Heart left ventricle (tissue), 16 donors: ENCODE results near the gene TNNT1. TPM values are rescaled to one million over a fixed set of nuclear protein-coding genes. Genes with fewer than 3 reads are reported as not detected.

Experiments
- ATAC-seq, 4 donors: fragments of 200-7000 bp; cut with Tn5 transposase; one replicate each; pipeline ENCODE4 v1.9.1; 2020 to 2022; ENCODE audit warnings: moderate library complexity in 4 of 4, mild to moderate bottlenecking in 3 of 4, moderate number of reproducible peaks in 1 of 4
- DNase-seq, 5 donors: peaks; one replicate each; pipeline ENCODE4 v3.0.0-alpha.2; 2020
- H3K27ac ChIP-seq, 12 donors: fragments of 200-600 bp; sonication (generic) in 4 of 12; one replicate each; pipeline versions ENCODE4 v1.5.0 to v1.8.0; 2016 to 2022; ENCODE audit warnings: mild to moderate bottlenecking in 2 of 12
- H3K27me3 ChIP-seq, 9 donors: fragments of 200-600 bp; sonication (generic) in 2 of 9; one replicate each; pipeline versions ENCODE4 v1.5.1 to v1.8.0; 2016 to 2022; ENCODE audit warnings: mild to moderate bottlenecking in 3 of 9
- H3K36me3 ChIP-seq, 9 donors: fragments of 200-600 bp; sonication (generic) in 2 of 9; one replicate each; pipeline versions ENCODE4 v1.5.0 to v1.8.0; 2018 to 2022; ENCODE audit warnings: mild to moderate bottlenecking in 2 of 9
- H3K4me1 ChIP-seq, 12 donors: fragments of 200-600 bp; sonication (generic) in 4 of 12; one replicate each; pipeline versions ENCODE4 v1.5.0 to v1.8.0; 2016 to 2022; ENCODE audit warnings: mild to moderate bottlenecking in 3 of 12
- H3K4me3 ChIP-seq, 12 donors: fragments of 200-600 bp; sonication (generic) in 4 of 12; one replicate each; pipeline versions ENCODE4 v1.5.0 to v1.8.0; 2017 to 2022; ENCODE audit warnings: mild to moderate bottlenecking in 9 of 12, moderate library complexity in 4 of 12
- H3K9me3 ChIP-seq, 12 donors: fragments of 200-600 bp; sonication (generic) in 4 of 12; one replicate each; pipeline versions ENCODE4 v1.5.0 to v1.8.0; 2016 to 2022; ENCODE audit warnings: mild to moderate bottlenecking in 1 of 12
- POLR2A ChIP-seq, 2 donors: fragments of 450-650 bp; IDR thresholded peaks; one replicate each; pipeline ENCODE4 v1.6.1; 2017; ENCODE audit warnings: antibody characterized with exemption in 2 of 2, mild to moderate bottlenecking in 2 of 2, moderate library complexity in 2 of 2
- WGBS, 4 donors: extraction: QIAGEN DNeasy Blood & Tissue Kit in 2 of 4; methylation state at CpG; one replicate each; pipeline versions ENCODE4 v1.1.5 to v1.1.7; 2013 to 2018; 5-methylcytosine and 5-hydroxymethylcytosine counted together
- intact Hi-C, 10 donors: fragments of 100-400 bp; cut with DNase I; formaldehyde crosslinking; loops; one replicate each; pipeline versions ENCODE4 v1.11.1 to v1.14.2; 2022
- polyA plus RNA-seq, 2 donors: library from polyadenylated mRNA; stranded (reverse); fragments of 200-250 nt; gene quantifications; one replicate each; pipeline ENCODE4 v1.2.3, GENCODE V29; 2013
- total RNA-seq, 9 donors: library from RNA; depleted of rRNA in 2 of 9; stranded (reverse); fragments of >200 nt in 2 of 9; fragmentation: NEBNext Ultra II Directional in 3 of 9; extraction: Animal tissue kit (Norgen Biotek cat#: 25700) in 3 of 9; gene quantifications; one replicate each; pipeline versions ENCODE4 v1.1.0 to v1.2.4, GENCODE V29; 2016 to 2023
- TF ChIP-seq, protein P1 (sequence below), 12 donors: fragments of 200-600 bp; sonication (generic) in 4 of 12; IDR thresholded peaks; one replicate each; pipeline versions ENCODE4 v1.5.0 to v1.8.0; 2018 to 2022; ENCODE audit warnings: antibody characterized with exemption in 12 of 12, mild to moderate bottlenecking in 5 of 12
- donor health status: ischemic (EF 13 %, LVEDD 7.1; RV severe dilation, severe dysfunction).
- donor health status: healthy with polysubstance abuse.
- donor health status: DM: no; HTN: yes; CAD: no.
- donor health status: DM: no; HTN: no; CAD: no.
- donor health status: ischemic (EF 25% LVEDD 6.9; RV normal size, moderate dysfunction).
- donor health status: ischemic (EF 25% LVEDD 5.7; RV mildly dilated, moderate dysfunction).
- donor health status: healthy.
- donor health status: DM: yes; HTN: yes; CAD: no.
- donor health status: ischemic (EF 35%, LVEDD 5.7; RV mildly dilated, moderate dysfunction).
- donor health status: nonischemic (EF 11% LVEDD 7.7; RV severe dilation, severe dysfunction).
- donor health status: DM: yes; HTN: yes; CAD: no.
- donor health status: PGD.
- donor health status: ischemic (EF 29% LVEDD 5.4; RV normal size, mild dysfunction).
- donor health status: nonischemic (EF 23%, LVEDD 6.1; RV moderate dilation, normal function).

TNNT1 gene
- total and polyA plus RNA-seq, 11 donors, result 18.7 to 264 (median 58.6) TPM

GRCh38 chr19:55105237-55105636, 43.8 kb downstream of the TNNT1 start:
- WGBS, 4 donors, result 84 to 94% (median 87%) methylated on average over 2 of the region's 2 CpGs
- intact Hi-C loops, result no loop called here

DNA sequence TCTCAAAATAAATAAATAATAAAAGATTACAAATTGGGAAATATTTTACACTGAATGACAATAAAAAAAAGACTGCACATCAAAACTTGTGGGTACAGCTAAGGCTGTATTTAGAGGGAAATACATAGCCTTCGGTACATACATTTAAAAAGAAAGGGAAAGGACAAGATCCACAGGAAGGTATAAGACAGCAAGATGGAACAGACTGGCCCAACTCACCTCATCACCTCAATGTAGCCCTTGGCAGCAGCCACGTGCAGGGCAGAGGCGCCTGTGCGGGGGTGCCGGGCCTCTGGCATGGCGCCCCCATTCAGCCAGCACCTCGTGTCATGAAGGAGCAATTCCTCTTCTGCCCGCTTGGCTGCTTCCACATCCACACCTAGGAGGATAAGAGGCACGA, 45.8 kb downstream of the TNNT1 start:
- 85 to 95% (median 93%) methylated on average over 9 of the region's 9 CpGs for WGBS, 4 donors
- H3K27me3 ChIP-seq, result no peaks in the 10 kb centered on the region
- TF ChIP-seq, protein P1, sequence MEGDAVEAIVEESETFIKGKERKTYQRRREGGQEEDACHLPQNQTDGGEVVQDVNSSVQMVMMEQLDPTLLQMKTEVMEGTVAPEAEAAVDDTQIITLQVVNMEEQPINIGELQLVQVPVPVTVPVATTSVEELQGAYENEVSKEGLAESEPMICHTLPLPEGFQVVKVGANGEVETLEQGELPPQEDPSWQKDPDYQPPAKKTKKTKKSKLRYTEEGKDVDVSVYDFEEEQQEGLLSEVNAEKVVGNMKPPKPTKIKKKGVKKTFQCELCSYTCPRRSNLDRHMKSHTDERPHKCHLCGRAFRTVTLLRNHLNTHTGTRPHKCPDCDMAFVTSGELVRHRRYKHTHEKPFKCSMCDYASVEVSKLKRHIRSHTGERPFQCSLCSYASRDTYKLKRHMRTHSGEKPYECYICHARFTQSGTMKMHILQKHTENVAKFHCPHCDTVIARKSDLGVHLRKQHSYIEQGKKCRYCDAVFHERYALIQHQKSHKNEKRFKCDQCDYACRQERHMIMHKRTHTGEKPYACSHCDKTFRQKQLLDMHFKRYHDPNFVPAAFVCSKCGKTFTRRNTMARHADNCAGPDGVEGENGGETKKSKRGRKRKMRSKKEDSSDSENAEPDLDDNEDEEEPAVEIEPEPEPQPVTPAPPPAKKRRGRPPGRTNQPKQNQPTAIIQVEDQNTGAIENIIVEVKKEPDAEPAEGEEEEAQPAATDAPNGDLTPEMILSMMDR (IDR thresholded peaks at IDR 0.05), result no peak
- TF ChIP-seq POLR2A (IDR thresholded peaks at IDR 0.05), result no peak
- H3K4me1 ChIP-seq, result peaks cover 0 to 29% (median 19%) of the 10 kb centered on the region in 12 donors
- DNase-seq (no peak), ATAC-seq (no peak)
- intact Hi-C loops, result no loop called here
- peaks cover 2 to 83% (median 60%) of the 10 kb centered on the region in 9 donors for H3K36me3 ChIP-seq
- H3K27ac ChIP-seq, result no peak overlapping the region
- H3K9me3 ChIP-seq, result peaks cover 0 to 9% (median 0%) of the 10 kb centered on the region in 12 donors
- H3K4me3 ChIP-seq, result no peak overlapping the region

More at GRCh38 chr19:55105237-55105636, 43.8 kb downstream of the TNNT1 start:
- ATAC-seq (no peak), DNase-seq (no peak)
- H3K9me3 ChIP-seq, result peaks cover 0 to 9% (median 0%) of the 10 kb centered on the region in 12 donors
- peaks cover 0 to 18% (median 3%) of the 10 kb centered on the region in 12 donors for H3K4me1 ChIP-seq
- H3K36me3 ChIP-seq, result peaks cover 0 to 87% (median 59%) of the 10 kb centered on the region in 9 donors
- no peak overlapping the region for H3K27ac ChIP-seq
- H3K4me3 ChIP-seq, result no peak overlapping the region
- no peaks in the 10 kb centered on the region for H3K27me3 ChIP-seq
- TF ChIP-seq, protein P1 (IDR thresholded peaks at IDR 0.05), result no peak
- no peak for TF ChIP-seq POLR2A (IDR thresholded peaks at IDR 0.05)

DNA sequence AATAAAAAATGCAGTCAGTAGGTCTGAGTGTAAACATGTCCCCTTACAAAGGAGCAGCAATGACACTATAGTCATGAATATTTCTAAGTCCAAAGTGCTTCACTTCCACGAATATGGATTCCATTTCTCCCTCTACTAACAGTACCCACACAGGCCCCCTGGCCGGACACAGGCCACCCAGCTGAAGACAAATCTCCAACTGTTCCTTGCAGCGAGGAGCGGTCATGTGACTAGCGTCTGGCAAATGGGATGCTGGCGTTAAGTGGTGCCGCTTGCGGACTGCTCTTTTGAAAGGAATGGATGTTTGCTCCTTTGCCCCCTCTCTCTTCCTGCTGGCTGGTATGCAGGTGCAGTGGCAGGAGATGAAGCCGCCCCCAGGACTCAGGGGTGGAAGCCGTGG, 47.7 kb downstream of the TNNT1 start:
- Histone ChIP-seq H3K27ac (no peak overlapping the region), H3K4me1 (peaks cover 0 to 29% (median 20%) of the 10 kb centered on the region in 12 donors), H3K4me3 (no peak overlapping the region), H3K27me3 (no peaks in the 10 kb centered on the region), H3K9me3 (peaks cover 0 to 9% (median 0%) of the 10 kb centered on the region in 12 donors), H3K36me3 (peaks cover 2 to 79% (median 57%) of the 10 kb centered on the region in 9 donors)
- intact Hi-C loops, result no loop called here
- 81 to 94% (median 87%) methylated on average over 10 of the region's 10 CpGs for WGBS, 4 donors
- TF ChIP-seq POLR2A (IDR thresholded peaks at IDR 0.05), result no peak
- TF ChIP-seq, protein P1 (IDR thresholded peaks at IDR 0.05), result no peak
- ATAC-seq (no peak), DNase-seq (no peak)

GRCh38 chr19:55099557-55100506, 49.2 kb downstream of the TNNT1 start:
- Histone ChIP-seq H3K27me3 (no peaks in the 10 kb centered on the region), H3K27ac (peak overlapping the region in 10 of 12 donors; percentile 24 to 79 (median 55)), H3K4me1 (peaks cover 0 to 29% (median 20%) of the 10 kb centered on the region in 12 donors), H3K4me3 (no peak overlapping the region), H3K36me3 (peaks cover 2 to 82% (median 66%) of the 10 kb centered on the region in 9 donors), H3K9me3 (peaks cover 0 to 9% (median 0%) of the 10 kb centered on the region in 12 donors)
- DNase-seq (peak in 3 of 5 donors; percentile 52 to 74 (median 66)), ATAC-seq (peak; percentile 32 to 62 (median 47))
- 63 to 69% (median 67%) methylated on average over 26 to 27 of the region's 27 CpGs for WGBS, 4 donors
- no peak for TF ChIP-seq POLR2A (IDR thresholded peaks at IDR 0.05)
- TF ChIP-seq, protein P1 (IDR thresholded peaks at IDR 0.05), result peak in 8 of 12 donors; percentile 5 to 40 (median 18)
- intact Hi-C loops, result no loop called here
